HG03159 (cell line): ENCODE results near the gene CHMP1B.
"Not testable (repeated sequence)": the region's sequence is repeated elsewhere in the genome, so short reads cannot be mapped to it uniquely, and the experiment has no call there.

ENCODE experiments used
- ATAC-seq: cut with Tn5 transposase; IDR thresholded peaks from one replicate; pipeline ENCODE4 v1.9.1; 2021; ENCODE audit warnings: mild to moderate bottlenecking, moderate library complexity; ENCODE audit not compliant: unreplicated experiment

CHMP1B gene

GRCh38 chr18:11866764-11867163, 15.6 kb downstream of the CHMP1B start:
- ATAC-seq: no peak

GRCh38 chr18:11868230-11868629, 17.0 kb downstream of the CHMP1B start:
- no peak for ATAC-seq

- ATAC-seq: no peak
Observed at GRCh38 chr18:11871501-11871900, 20.3 kb downstream of the CHMP1B start.

- ATAC-seq: no peak
Observed at GRCh38 chr18:11872479-11873136, 21.4 kb downstream of the CHMP1B start.

- ATAC-seq: no peak
Observed at GRCh38 chr18:11873670-11874340, 22.6 kb downstream of the CHMP1B start.

- no peak for ATAC-seq
Observed at GRCh38 chr18:11874676-11875075, 23.5 kb downstream of the CHMP1B start.

- ATAC-seq: no peak
Observed at GRCh38 chr18:11877497-11878135, 26.4 kb downstream of the CHMP1B start.

GRCh38 chr18:11880586-11881304, 29.5 kb downstream of the CHMP1B start:
- no peak for ATAC-seq

- ATAC-seq: no peak
Observed at GRCh38 chr18:11882636-11883035, 31.4 kb downstream of the CHMP1B start.

- ATAC-seq: peak; percentile 91
Observed at GRCh38 chr18:11883153-11883552, 31.9 kb downstream of the CHMP1B start.

GRCh38 chr18:11884396-11885030, 33.3 kb downstream of the CHMP1B start:
- ATAC-seq: no peak

- ATAC-seq: no peak
Observed at GRCh38 chr18:11885278-11885947, 34.2 kb downstream of the CHMP1B start.

- no peak for ATAC-seq
Observed at GRCh38 chr18:11886577-11887110, 35.4 kb downstream of the CHMP1B start.

GRCh38 chr18:11887328-11888128, 36.3 kb downstream of the CHMP1B start:
- no peak for ATAC-seq

GRCh38 chr18:11888726-11889125, 37.5 kb downstream of the CHMP1B start:
- no peak for ATAC-seq

GRCh38 chr18:11889284-11889683, 38.1 kb downstream of the CHMP1B start:
- no peak for ATAC-seq

GRCh38 chr18:11891737-11892136, 40.5 kb downstream of the CHMP1B start:
- ATAC-seq: no peak

GRCh38 chr18:11892438-11892837, 41.2 kb downstream of the CHMP1B start:
- not testable (repeated sequence) for ATAC-seq

GRCh38 chr18:11897781-11898180, 46.6 kb downstream of the CHMP1B start:
- no peak for ATAC-seq
